ENCODE measurements around the gene LHB. TPM values are rescaled to one million over a fixed set of nuclear protein-coding genes. Genes with fewer than 3 reads are reported as not detected.

LHB gene
- 0.38 TPM in 1 of 2 replicates, not detected in the other for total RNA-seq

GRCh38 chr19:49017041-49017665 lies at the start of gene LHB:
LHB (minus strand) TSS chr19:49017091; CDS start chr19:49017081, 10 bp downstream.
- no peak for TF ChIP-seq CTCF (IDR thresholded peaks at IDR 0.05; ENCODE audit: insufficient read depth, low read length, severe bottlenecking)
- Histone ChIP-seq H3K27me3 (ENCODE audit: control insufficient read depth, insufficient read depth, low read length) (no peaks in the 10 kb centered on the region), H3K4me3 (ENCODE audit: low read depth, low read length) (peak within 1 kb of the TSS; percentile 36), H3K36me3 (ENCODE audit: control insufficient read depth, insufficient read depth, low read length) (peaks cover 5% of the 10 kb centered on the region)
- no peak for FAIRE-seq
- no peak for DNase-seq (ENCODE audit: low read depth)

- no peak for TF ChIP-seq CTCF (IDR thresholded peaks at IDR 0.05; ENCODE audit: insufficient read depth, low read length, severe bottlenecking)
- H3K36me3 ChIP-seq (ENCODE audit: control insufficient read depth, insufficient read depth, low read length) = peaks cover 2% of the 10 kb centered on the region
- H3K27me3 ChIP-seq (ENCODE audit: control insufficient read depth, insufficient read depth, low read length) = no peaks in the 10 kb centered on the region
- FAIRE-seq = no peak
- DNase-seq (ENCODE audit: low read depth) = no peak
- H3K4me3 ChIP-seq (ENCODE audit: low read depth, low read length) = no peak overlapping the region
These were observed 49.1 kb upstream of the LHB start for GRCh38 chr19:49065905-49066512.

- TF ChIP-seq CTCF (IDR thresholded peaks at IDR 0.05; ENCODE audit: insufficient read depth, low read length, severe bottlenecking) = peak; percentile 17
- peak within 1 kb of the TSS; percentile 67 for H3K4me3 ChIP-seq (ENCODE audit: low read depth, low read length)
- no peak for FAIRE-seq
- H3K36me3 ChIP-seq (ENCODE audit: control insufficient read depth, insufficient read depth, low read length) = peaks cover 2% of the 10 kb centered on the region
- no peaks in the 10 kb centered on the region for H3K27me3 ChIP-seq (ENCODE audit: control insufficient read depth, insufficient read depth, low read length)
- peak; percentile 47 for DNase-seq (ENCODE audit: low read depth)
These were observed 48.1 kb upstream of the LHB start, which contains the start of gene NTF4 for GRCh38 chr19:49064768-49065611. NTF4 (minus strand) TSS chr19:49064818; CDS start chr19:49061997, 2,821 bp downstream.

- FAIRE-seq (no peak), DNase-seq (ENCODE audit: low read depth) (peak; percentile 78)
- Histone ChIP-seq H3K27me3 (ENCODE audit: control insufficient read depth, insufficient read depth, low read length) (no peaks in the 10 kb centered on the region), H3K4me3 (ENCODE audit: low read depth, low read length) (peak overlapping the region; percentile 67), H3K36me3 (ENCODE audit: control insufficient read depth, insufficient read depth, low read length) (peaks cover 2% of the 10 kb centered on the region)
- TF ChIP-seq CTCF (IDR thresholded peaks at IDR 0.05; ENCODE audit: insufficient read depth, low read length, severe bottlenecking) = no peak
These were observed 47.2 kb upstream of the LHB start for GRCh38 chr19:49064029-49064629.

GRCh38 chr19:49061445-49061844 lies 44.6 kb upstream of the LHB start:
- TF ChIP-seq CTCF (IDR thresholded peaks at IDR 0.05; ENCODE audit: insufficient read depth, low read length, severe bottlenecking) = no peak
- no peaks in the 10 kb centered on the region for H3K27me3 ChIP-seq (ENCODE audit: control insufficient read depth, insufficient read depth, low read length)
- no peak overlapping the region for H3K4me3 ChIP-seq (ENCODE audit: low read depth, low read length)
- H3K36me3 ChIP-seq (ENCODE audit: control insufficient read depth, insufficient read depth, low read length) = peaks cover 2% of the 10 kb centered on the region
- DNase-seq (ENCODE audit: low read depth) (no peak), FAIRE-seq (no peak)

Data from bronchial epithelial cell (primary cell).